ENCODE data around the gene KHDC1L. TPM values are rescaled to one million over a fixed set of nuclear protein-coding genes. Genes with fewer than 3 reads are reported as not detected.
A peak's percentile ranks its signal among the peaks of the same experiment; 100 is the strongest.

Gene KHDC1L
- polyA plus RNA-seq, 1 of the 3 experiments (the other 2 are of a cell fraction): 0.16 TPM

GRCh38 chr6:73262671-73263569, 37.6 kb upstream of the KHDC1L start, which contains the start of gene KHDC1:
Gene KHDC1 (minus strand): TSS chr6:73263196. CDS start chr6:73242517, 20,679 bp downstream.
- Histone ChIP-seq H3K4me2 (peak within 1 kb of the TSS; percentile 94), H3K9me2 (no peaks in the 10 kb centered on the region), H3K9me3 (no peaks in the 10 kb centered on the region), H3K27ac (ENCODE audit: low read depth in 2 of 2, low read length in 1 of 2) (peak within 1 kb of the TSS; percentile 2 to 62; a peak in 2 of 4 replicates), H3K36me3 (replicated peaks in 1 of 2; ENCODE audit: control insufficient read depth in 1 of 2, insufficient read depth in 2 of 2, low read length in 1 of 2) (no peaks in the 10 kb centered on the region), H3F3A (replicated peaks; ENCODE audit: insufficient read depth) (peaks cover 6% of the 10 kb centered on the region), H3K4me3 (ENCODE audit: low read depth in 2 of 2, low read length in 1 of 2) (peak within 1 kb of the TSS; percentile 70 to 82), H3K9ac (peak within 1 kb of the TSS; percentile 72), H4K20me1 (ENCODE audit: insufficient read depth) (no peaks in the 10 kb centered on the region), H3K27me3 (ENCODE audit: insufficient read depth) (no peaks in the 10 kb centered on the region), H3K79me2 (ENCODE audit: insufficient read depth) (peaks cover 12% of the 10 kb centered on the region; the same call in 1 of the 2 replicates), H2AFZ (ENCODE audit: low read depth) (peak within 1 kb of the TSS; percentile 89), H3K4me1 (ENCODE audit: control insufficient read depth in 1 of 2, insufficient read depth in 2 of 2, low read depth in 1 of 2, low read length in 1 of 2) (peaks cover 0 to 9% of the 10 kb centered on the region in 2 experiments; a peak in 2 of 4 replicates)
- POLR2A ChIA-PET: interaction anchor here (1.0 kb wide), 1 partner anchor 43 kb away, joined by 3 read pairs; no protein-coding TSS in a partner anchor
- TF ChIP-seq JUND (IDR thresholded peaks at IDR 0.05) (no peak), ELF1 (IDR thresholded peaks at IDR 0.05) (no peak), ZBTB33 (IDR thresholded peaks at IDR 0.05; ENCODE audit: borderline replicate concordance, low read depth) (no peak), YY1 (IDR thresholded peaks at IDR 0.05; ENCODE audit: low read depth) (0 out of 2 replicates have a peak, but pooled peaks have one; percentile 47), MXI1 (IDR thresholded peaks at IDR 0.05; ENCODE audit: low read depth, low read length) (0 out of 2 replicates have a peak, but pooled peaks have one; percentile 7), TAF1 (IDR thresholded peaks at IDR 0.05; ENCODE audit: borderline replicate concordance, low read depth, low read length) (0 out of 2 replicates have a peak, but pooled peaks have one; percentile 59), IRF3 (IDR thresholded peaks at IDR 0.05; ENCODE audit: low read depth, low read length) (no peak), MAX (IDR thresholded peaks at IDR 0.05; ENCODE audit: low read depth) (peak; percentile 75; the same call in 1 of the 2 replicates), TEAD4 (IDR thresholded peaks at IDR 0.05; ENCODE audit: borderline replicate concordance, insufficient read depth) (no peak), GABPA (IDR thresholded peaks at IDR 0.05; ENCODE audit: low read depth) (peak; percentile 80), POLR2AphosphoS5 (IDR thresholded peaks at IDR 0.05; ENCODE audit: low read depth, low read length) (peak; percentile 45)
- 1% methylated on average over 6 of the region's 63 CpGs for WGBS (ENCODE audit: low lambda C conversion rate)
- CTCF ChIA-PET: interaction anchor here (1.0 to 1.1 kb wide), 2 partner anchors 64 to 646 kb away, joined by 3 to 5 read pairs; no protein-coding TSS in a partner anchor
- DNase-seq: peak; percentile 93

GRCh38 chr6:73258721-73259120, 33.4 kb upstream of the KHDC1L start:
- CTCF ChIA-PET: interaction anchor here (1.4 kb wide), 1 partner anchor 11 kb away, joined by 3 read pairs; no protein-coding TSS in a partner anchor
- peaks cover 6% of the 10 kb centered on the region for H3F3A ChIP-seq (replicated peaks; ENCODE audit: insufficient read depth)
- no peaks in the 10 kb centered on the region for H3K36me3 ChIP-seq (replicated peaks in 1 of 2; ENCODE audit: control insufficient read depth in 1 of 2, insufficient read depth in 2 of 2, low read length in 1 of 2)
- no peak overlapping the region for H3K4me3 ChIP-seq (ENCODE audit: low read depth in 2 of 2, low read length in 1 of 2)
- H2AFZ ChIP-seq (ENCODE audit: low read depth): no peak overlapping the region
- POLR2A ChIA-PET: no interaction called here
- 100% methylated on average over 1 of the region's 1 CpG for WGBS (ENCODE audit: low lambda C conversion rate)
- no peak overlapping the region for H3K9ac ChIP-seq
- no peak overlapping the region for H3K4me2 ChIP-seq
- H3K9me2 ChIP-seq: no peaks in the 10 kb centered on the region
- no peak overlapping the region for H3K27ac ChIP-seq (ENCODE audit: low read depth in 2 of 2, low read length in 1 of 2)
- no peak for DNase-seq
- no peaks in the 10 kb centered on the region for H3K27me3 ChIP-seq (ENCODE audit: insufficient read depth)
- no peaks in the 10 kb centered on the region for H3K9me3 ChIP-seq
- H4K20me1 ChIP-seq (ENCODE audit: insufficient read depth): no peaks in the 10 kb centered on the region
- H3K79me2 ChIP-seq (ENCODE audit: insufficient read depth): peaks cover 6% of the 10 kb centered on the region; the same call in 1 of the 2 replicates
- peaks cover 0 to 3% of the 10 kb centered on the region in 2 experiments; a peak in 2 of 4 replicates for H3K4me1 ChIP-seq (ENCODE audit: control insufficient read depth in 1 of 2, insufficient read depth in 2 of 2, low read depth in 1 of 2, low read length in 1 of 2)
- TF ChIP-seq TAF1 (IDR thresholded peaks at IDR 0.05; ENCODE audit: borderline replicate concordance, low read depth, low read length): no peak
- no peak for TF ChIP-seq FOXJ3 (CRISPR knock-in tag; IDR thresholded peaks at IDR 0.05)
- no peak for TF ChIP-seq SMC3 (IDR thresholded peaks at IDR 0.05; ENCODE audit: low read depth, low read length)
- no peak for TF ChIP-seq EZH2phosphoT487 (IDR thresholded peaks at IDR 0.05; ENCODE audit: borderline replicate concordance, low read depth)
- TF ChIP-seq RAD21 (IDR thresholded peaks at IDR 0.05; ENCODE audit: low read length): no peak
- TF ChIP-seq MEF2A (IDR thresholded peaks at IDR 0.05; ENCODE audit: borderline replicate concordance, low read depth): no peak
- no peak for TF ChIP-seq GATA2 (CRISPR knock-in tag; IDR thresholded peaks at IDR 0.05)
- TF ChIP-seq CTCF (IDR thresholded peaks at IDR 0.05): no peak
- no peak for TF ChIP-seq USF2 (IDR thresholded peaks at IDR 0.05; ENCODE audit: borderline replicate concordance, low read depth, low read length)
- no peak for TF ChIP-seq MXI1 (IDR thresholded peaks at IDR 0.05; ENCODE audit: low read depth, low read length)
- TF ChIP-seq FOXM1 (IDR thresholded peaks at IDR 0.05; ENCODE audit: low read depth): no peak
